ENCODE results near the gene RDH5. TPM values are rescaled to one million over a fixed set of nuclear protein-coding genes. Genes with fewer than 3 reads are reported as not detected.
"Not testable (repeated sequence)": the region's sequence is repeated elsewhere in the genome, so short reads cannot be mapped to it uniquely, and the experiment has no call there.

The RDH5 gene
- total and polyA plus RNA-seq, 2 of the 13 experiments (the other 11 are each of a cell fraction or from before 2014, with no cell fraction given) = 2.6 to 5.7 TPM

DNA sequence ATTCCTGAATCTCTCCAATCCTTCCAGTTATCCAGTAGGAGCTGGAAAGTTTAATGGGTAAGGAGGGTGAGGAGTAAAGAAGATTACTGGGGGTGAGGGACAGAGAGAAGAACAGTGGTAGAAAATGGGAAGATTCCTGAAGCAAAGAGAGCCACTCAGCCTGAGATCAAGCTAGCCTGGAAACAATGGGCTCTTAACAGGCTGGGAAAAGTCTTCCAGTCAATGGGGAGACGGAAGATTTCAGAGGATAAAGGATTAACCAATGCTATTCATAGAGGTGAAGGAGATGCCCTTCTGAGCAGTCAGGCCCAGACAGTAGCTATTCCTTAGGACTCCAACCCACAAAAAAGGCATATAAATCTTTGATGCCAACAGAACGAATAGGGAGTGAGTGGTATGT is 37.5 kb downstream of the RDH5 start (continued):
- TF ChIP-seq, protein P1, sequence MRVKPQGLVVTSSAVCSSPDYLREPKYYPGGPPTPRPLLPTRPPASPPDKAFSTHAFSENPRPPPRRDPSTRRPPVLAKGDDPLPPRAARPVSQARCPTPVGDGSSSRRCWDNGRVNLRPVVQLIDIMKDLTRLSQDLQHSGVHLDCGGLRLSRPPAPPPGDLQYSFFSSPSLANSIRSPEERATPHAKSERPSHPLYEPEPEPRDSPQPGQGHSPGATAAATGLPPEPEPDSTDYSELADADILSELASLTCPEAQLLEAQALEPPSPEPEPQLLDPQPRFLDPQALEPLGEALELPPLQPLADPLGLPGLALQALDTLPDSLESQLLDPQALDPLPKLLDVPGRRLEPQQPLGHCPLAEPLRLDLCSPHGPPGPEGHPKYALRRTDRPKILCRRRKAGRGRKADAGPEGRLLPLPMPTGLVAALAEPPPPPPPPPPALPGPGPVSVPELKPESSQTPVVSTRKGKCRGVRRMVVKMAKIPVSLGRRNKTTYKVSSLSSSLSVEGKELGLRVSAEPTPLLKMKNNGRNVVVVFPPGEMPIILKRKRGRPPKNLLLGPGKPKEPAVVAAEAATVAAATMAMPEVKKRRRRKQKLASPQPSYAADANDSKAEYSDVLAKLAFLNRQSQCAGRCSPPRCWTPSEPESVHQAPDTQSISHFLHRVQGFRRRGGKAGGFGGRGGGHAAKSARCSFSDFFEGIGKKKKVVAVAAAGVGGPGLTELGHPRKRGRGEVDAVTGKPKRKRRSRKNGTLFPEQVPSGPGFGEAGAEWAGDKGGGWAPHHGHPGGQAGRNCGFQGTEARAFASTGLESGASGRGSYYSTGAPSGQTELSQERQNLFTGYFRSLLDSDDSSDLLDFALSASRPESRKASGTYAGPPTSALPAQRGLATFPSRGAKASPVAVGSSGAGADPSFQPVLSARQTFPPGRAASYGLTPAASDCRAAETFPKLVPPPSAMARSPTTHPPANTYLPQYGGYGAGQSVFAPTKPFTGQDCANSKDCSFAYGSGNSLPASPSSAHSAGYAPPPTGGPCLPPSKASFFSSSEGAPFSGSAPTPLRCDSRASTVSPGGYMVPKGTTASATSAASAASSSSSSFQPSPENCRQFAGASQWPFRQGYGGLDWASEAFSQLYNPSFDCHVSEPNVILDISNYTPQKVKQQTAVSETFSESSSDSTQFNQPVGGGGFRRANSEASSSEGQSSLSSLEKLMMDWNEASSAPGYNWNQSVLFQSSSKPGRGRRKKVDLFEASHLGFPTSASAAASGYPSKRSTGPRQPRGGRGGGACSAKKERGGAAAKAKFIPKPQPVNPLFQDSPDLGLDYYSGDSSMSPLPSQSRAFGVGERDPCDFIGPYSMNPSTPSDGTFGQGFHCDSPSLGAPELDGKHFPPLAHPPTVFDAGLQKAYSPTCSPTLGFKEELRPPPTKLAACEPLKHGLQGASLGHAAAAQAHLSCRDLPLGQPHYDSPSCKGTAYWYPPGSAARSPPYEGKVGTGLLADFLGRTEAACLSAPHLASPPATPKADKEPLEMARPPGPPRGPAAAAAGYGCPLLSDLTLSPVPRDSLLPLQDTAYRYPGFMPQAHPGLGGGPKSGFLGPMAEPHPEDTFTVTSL (CRISPR knock-in tag; IDR thresholded peaks at IDR 0.05; ENCODE audit: borderline replicate concordance) = no peak
- no peak for TF ChIP-seq ZNF891 (CRISPR knock-in tag; IDR thresholded peaks at IDR 0.05)
- TF ChIP-seq DDIT3 (CRISPR knock-in tag; IDR thresholded peaks at IDR 0.05) = no peak
- no peak for TF ChIP-seq HNRNPUL1 (IDR thresholded peaks at IDR 0.05; ENCODE audit: low read depth, low read length)
- TF ChIP-seq, protein P2, sequence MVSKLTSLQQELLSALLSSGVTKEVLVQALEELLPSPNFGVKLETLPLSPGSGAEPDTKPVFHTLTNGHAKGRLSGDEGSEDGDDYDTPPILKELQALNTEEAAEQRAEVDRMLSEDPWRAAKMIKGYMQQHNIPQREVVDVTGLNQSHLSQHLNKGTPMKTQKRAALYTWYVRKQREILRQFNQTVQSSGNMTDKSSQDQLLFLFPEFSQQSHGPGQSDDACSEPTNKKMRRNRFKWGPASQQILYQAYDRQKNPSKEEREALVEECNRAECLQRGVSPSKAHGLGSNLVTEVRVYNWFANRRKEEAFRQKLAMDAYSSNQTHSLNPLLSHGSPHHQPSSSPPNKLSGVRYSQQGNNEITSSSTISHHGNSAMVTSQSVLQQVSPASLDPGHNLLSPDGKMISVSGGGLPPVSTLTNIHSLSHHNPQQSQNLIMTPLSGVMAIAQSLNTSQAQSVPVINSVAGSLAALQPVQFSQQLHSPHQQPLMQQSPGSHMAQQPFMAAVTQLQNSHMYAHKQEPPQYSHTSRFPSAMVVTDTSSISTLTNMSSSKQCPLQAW (CRISPR knock-in tag; IDR thresholded peaks at IDR 0.05) = no peak
- TF ChIP-seq SNRNP70 (IDR thresholded peaks at IDR 0.05; ENCODE audit: low read depth, low read length) = no peak
- no peak for TF ChIP-seq PTBP1 (IDR thresholded peaks at IDR 0.05; ENCODE audit: low read depth, low read length, poor library complexity, severe bottlenecking)
- no peak for TF ChIP-seq THAP11 (CRISPR knock-in tag; IDR thresholded peaks at IDR 0.05)

DNA sequence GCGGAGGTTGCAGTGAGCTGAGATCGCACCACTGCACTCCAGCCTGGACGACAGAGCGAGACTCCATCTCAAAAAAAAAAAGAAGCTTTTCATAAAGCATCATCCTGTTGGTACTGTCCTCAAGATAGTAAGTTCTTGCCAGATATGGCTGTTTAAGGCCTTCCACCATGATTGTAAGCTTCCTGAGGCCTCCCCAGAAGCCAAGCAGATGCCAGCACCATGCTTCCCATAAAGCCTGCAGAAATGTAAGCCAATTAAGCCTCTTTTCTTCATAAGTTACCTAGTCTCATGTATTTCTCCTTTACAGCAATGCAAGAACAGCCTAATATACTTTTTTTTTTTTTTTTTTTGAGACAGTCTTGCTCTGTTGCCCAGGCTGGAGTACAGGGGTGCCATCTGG is 38.4 kb downstream of the RDH5 start:
- H3K27me3 ChIP-seq (ENCODE audit: control insufficient read depth in 1 of 2, insufficient read depth in 2 of 2, low read length in 2 of 2); H3K79me2 ChIP-seq (ENCODE audit: insufficient read depth, low read length); H3K9ac ChIP-seq (ENCODE audit: insufficient read depth, low read depth, low read length); FAIRE-seq; intact Hi-C loops (cut with micrococcal nuclease; ENCODE audit: unreplicated experiment); H3K27ac ChIP-seq (ENCODE audit: extremely low read length, insufficient read depth, low read length); H3K4me3 ChIP-seq (replicated peaks in 1 of 3; ENCODE audit: insufficient read depth in 1 of 3, low read depth in 2 of 3, low read length in 3 of 3); ATAC-seq; H3K4me2 ChIP-seq (ENCODE audit: low read depth, low read length); H3K9me3 ChIP-seq (ENCODE audit: low read length); CTCF ChIA-PET (ENCODE audit: low intra/inter-chr PET ratio, low total read pairs); H4K20me1 ChIP-seq (ENCODE audit: insufficient read depth, low read length); BruUV-seq (replicated peaks); in situ Hi-C loops (cut with HindIII; ENCODE audit: extremely low pct_ligation_motif_present, low pct_unique_long_range_greater_than_20kb); H2AFZ ChIP-seq (ENCODE audit: low read length); H3K4me1 ChIP-seq (ENCODE audit: insufficient read depth, low read length); DNase-seq (ENCODE audit: low spot score); POLR2A ChIA-PET: not testable (repeated sequence)
- H3K36me3 ChIP-seq (replicated peaks in 1 of 2; ENCODE audit: control insufficient read depth in 1 of 2, insufficient read depth in 2 of 2, low read length in 2 of 2) = peaks cover 21 to 73% of the 10 kb centered on the region in 2 experiments; a peak in 4 of 5 replicates
- WGBS (ENCODE audit: low lambda C conversion rate) = 98% methylated on average over 4 of the region's 4 CpGs
